Fibroblast of villous mesenchyme (primary cell): ENCODE data around the gene BARHL1. TPM values are rescaled to one million over a fixed set of nuclear protein-coding genes. Genes with fewer than 3 reads are reported as not detected.
A peak's percentile ranks its signal among the peaks of the same experiment; 100 is the strongest.

ENCODE experiments used
- DNase-seq: peaks from one replicate; pipeline ENCODE4 v3.0.0-alpha.2; 2010; ENCODE audit warnings: low read depth
- H3K4me3 ChIP-seq: 2 replicates; pipeline ENCODE4 v1.5.1; 2011; ENCODE audit warnings: low read depth, mild to moderate bottlenecking, low read length
- CTCF ChIP-seq: IDR thresholded peaks from 2 replicates; pipeline ENCODE4 v1.5.1; 2012; ENCODE audit warnings: low read depth, mild to moderate bottlenecking, low read length; ENCODE audit not compliant: insufficient read depth
- total RNA-seq: library from RNA; depleted of rRNA; stranded (reverse); fragments of >200 nt; gene quantifications from 2 replicates; pipeline ENCODE4 v1.2.3, GENCODE V29; 2012

BARHL1 gene
- total RNA-seq, 1 donor: not detected

GRCh38 chr9:132631685-132632084 is 49.3 kb downstream of the BARHL1 start:
- no peak for TF ChIP-seq CTCF
- DNase-seq: no peak
- no peak overlapping the region for H3K4me3 ChIP-seq

- no peak for DNase-seq
- no peak for TF ChIP-seq CTCF
- H3K4me3 ChIP-seq: no peak overlapping the region
Observed at GRCh38 chr9:132632413-132633129, 50.2 kb downstream of the BARHL1 start.

GRCh38 chr9:132634327-132634726 is 51.9 kb downstream of the BARHL1 start:
- TF ChIP-seq CTCF: no peak
- H3K4me3 ChIP-seq: no peak overlapping the region
- DNase-seq: no peak

GRCh38 chr9:132637351-132637750 is 54.9 kb downstream of the BARHL1 start:
- no peak for TF ChIP-seq CTCF

DNA sequence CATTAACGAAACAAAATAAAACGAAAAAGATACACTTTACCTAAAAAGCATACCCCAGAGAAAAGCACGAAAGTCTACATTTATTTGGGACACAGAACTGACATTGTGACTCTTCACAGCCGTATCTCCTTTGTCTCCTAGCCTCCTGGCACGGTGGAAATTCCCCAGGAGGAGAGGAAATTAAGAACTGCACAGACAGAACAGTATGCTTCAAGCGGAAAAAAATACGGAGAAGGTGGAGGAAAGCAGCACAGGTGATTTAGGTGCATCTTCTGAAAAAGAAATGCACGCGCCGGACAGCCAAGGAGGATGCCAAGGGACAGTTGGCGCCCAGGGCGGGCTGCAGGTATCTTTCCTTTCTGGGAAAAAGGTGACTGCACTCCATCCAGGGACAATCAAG is 55.4 kb downstream of the BARHL1 start:
- no peak for TF ChIP-seq CTCF
- H3K4me3 ChIP-seq: no peak overlapping the region
- DNase-seq: no peak

More at GRCh38 chr9:132637351-132637750, 54.9 kb downstream of the BARHL1 start:
- H3K4me3 ChIP-seq: no peak overlapping the region
- no peak for DNase-seq

DNA sequence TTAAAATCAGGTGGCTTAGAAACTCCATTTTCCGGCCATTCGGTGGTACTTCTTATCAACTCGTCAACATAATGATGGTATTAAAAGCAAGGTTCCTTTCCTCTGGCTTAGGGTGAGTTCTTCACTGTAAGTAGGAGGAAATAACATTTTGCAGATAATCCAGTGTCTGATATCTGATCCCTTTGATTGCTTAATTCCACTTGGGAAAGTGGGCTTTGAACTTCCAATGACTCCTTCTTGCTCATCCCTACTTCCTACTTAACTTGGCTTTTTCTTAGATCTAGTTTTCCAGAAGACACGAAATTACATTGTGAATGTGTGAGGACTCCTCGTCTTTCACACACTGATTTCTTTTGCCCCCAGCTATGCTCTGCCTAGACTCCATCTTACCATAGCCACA is 55.8 kb downstream of the BARHL1 start:
- DNase-seq: peak; percentile 58
- no peak overlapping the region for H3K4me3 ChIP-seq
- no peak for TF ChIP-seq CTCF

DNA sequence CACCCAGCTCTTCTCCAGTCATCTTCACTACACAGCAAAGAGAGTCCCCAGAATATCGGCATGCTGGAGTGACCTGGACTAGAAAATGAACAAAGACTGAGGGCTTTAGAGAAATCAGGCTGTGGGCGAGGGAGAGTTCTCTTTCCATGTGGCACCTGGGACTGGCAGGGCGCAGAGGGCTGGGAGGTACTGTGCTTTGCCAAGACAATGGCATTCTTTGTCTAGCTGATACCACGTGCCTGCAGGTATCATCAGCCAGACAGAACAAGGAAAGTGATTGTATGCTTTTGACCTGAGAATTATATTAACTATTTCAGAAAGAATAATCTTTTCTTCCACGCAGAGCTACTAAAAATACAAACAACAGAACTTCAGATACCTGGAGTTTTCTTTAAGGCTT is 56.9 kb downstream of the BARHL1 start:
- no peak overlapping the region for H3K4me3 ChIP-seq
- no peak for DNase-seq
- no peak for TF ChIP-seq CTCF
